NOMO-1 (cell line): Measurements from ENCODE around the gene KIR3DL1.
"Not testable (repeated sequence)": the region's sequence is repeated elsewhere in the genome, so short reads cannot be mapped to it uniquely, and the experiment has no call there.

Source experiments
- DNase-seq, 2 experiments: peaks; one replicate each; lab custom pipeline; 2025; ENCODE audit not compliant: unreplicated experiment in 2 of 2; lab: John Stamatoyannopoulos, UW

Gene KIR3DL1

DNA sequence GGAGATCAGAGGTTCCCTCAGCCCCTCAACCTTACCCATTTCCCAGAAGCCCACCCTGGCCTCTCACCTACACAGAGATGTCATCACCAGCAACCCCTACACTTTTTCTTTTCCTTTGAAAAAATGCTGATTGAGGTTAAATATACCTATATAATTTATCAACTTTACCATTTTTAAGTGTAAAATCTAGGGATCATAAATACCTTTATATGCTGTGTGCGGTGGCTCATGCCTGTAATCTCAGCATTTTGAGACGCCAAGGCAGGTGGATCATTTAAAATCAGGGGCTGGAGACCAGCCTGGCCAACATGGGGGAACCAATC is 9.8 kb upstream of the KIR3DL1 start:
- DNase-seq: no peak

DNA sequence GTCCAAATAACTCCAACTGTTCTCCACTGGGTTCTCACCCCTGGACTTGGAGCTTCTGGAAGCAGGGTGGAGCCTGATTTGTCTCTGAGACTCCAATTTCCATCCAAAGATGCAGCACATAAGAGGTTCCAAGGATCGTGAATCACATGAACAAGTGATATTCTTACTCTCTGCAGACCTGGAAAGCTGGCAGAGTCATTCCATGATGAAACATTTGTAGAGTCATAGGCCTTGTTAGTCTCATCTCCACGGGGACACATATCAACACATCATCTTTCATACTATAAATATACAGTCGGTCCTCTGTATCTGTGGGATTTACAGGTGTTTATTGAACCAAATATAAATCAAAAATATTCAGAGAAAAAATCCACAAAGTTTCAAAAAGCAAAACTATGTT is 1.7 kb upstream of the KIR3DL1 start:
- DNase-seq: not testable (repeated sequence)

DNA sequence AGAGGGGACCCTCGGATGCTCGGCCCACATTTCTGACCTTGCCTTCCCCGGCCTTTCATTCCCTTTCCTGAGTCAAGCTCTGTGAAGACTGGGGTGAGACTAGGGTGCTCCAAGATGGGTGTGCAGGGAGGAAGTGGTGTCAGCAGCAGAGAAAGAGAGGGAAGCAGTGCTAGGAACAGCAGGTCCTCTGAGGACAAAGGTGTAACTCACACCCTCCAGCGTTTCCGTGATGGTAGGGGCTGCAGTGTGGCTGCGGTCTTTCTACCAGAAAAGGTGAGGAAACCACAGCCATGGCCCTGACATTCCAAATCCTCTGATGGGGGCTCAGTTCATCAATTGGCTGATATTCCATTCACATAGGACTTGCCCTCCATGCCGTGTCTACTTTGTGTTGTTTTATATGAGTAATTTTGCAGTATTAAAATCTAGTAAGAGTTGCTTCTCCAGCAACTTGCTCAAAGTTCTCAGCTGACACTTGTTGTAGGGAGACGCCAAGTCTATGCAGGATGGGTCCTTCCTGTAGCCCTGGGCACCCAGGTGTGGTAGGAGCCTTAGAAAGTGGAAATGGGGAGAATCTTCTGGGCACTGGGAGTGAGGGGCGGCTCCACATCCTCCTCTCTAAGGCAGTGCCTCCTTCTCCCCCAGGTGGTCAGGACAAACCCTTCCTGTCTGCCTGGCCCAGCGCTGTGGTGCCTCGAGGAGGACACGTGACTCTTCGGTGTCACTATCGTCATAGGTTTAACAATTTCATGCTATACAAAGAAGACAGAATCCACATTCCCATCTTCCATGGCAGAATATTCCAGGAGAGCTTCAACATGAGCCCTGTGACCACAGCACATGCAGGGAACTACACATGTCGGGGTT is 1.6 kb downstream of the KIR3DL1 start:
- DNase-seq: no peak

DNA sequence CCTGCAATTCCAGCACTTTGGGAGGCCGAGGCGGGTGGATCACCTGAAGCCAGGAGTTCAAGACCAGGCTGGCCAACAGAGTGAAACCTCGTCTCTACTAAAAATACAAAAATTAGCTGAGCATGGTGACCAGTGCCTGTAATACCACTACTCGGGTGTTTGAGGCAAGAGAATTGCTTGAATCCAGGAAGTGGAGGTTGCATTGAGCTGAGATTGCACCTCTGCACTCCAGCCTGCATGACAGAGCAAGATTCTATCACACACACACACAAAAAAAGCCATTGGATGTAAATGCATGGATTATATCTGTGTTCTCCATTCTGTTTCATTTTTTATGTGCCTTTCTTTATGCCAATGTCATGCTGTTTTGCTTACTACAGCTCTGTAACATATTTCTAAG is 8.1 kb downstream of the KIR3DL1 start:
- DNase-seq: not testable (repeated sequence)

DNA sequence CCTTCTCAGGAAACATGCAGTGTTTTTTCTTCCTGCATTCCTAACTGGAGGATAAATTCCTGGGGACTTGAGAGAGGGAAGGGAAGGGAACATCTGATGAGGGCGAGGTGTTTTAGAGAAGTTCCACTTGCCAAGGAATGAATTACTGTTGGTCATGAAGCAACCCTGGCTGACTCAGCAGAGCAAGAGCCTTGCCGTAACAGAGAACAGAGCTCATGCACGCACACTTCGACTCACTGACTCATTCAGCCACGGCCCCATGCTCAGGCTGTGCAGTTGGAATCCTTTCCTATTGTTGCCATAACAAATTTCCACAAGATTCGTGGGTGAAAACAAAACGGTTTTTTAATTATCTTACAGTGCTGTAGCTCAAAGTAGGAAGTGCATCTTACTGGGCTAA is 9.1 kb downstream of the KIR3DL1 start:
- DNase-seq: peak in 1 of 2 experiments; percentile 25

DNA sequence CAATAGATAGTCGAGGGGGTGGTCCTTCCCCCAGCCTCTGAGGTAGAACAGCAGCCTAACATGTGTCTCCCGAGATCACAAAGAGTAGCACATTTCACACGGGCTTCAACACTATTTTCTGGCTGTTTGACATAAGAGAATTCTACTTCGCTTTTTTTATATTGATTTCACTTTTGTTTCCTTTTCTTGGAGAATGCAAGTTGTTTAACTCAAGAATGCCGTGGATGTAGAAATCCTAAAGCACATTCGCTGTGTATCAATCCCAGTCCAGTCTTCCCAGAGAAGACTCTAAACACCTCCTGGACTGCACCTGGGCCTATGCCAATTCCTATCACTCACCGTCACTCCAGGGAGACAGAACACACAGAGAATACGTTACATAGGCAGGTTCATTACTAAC is 11.8 kb downstream of the KIR3DL1 start:
- not testable (repeated sequence) for DNase-seq

DNA sequence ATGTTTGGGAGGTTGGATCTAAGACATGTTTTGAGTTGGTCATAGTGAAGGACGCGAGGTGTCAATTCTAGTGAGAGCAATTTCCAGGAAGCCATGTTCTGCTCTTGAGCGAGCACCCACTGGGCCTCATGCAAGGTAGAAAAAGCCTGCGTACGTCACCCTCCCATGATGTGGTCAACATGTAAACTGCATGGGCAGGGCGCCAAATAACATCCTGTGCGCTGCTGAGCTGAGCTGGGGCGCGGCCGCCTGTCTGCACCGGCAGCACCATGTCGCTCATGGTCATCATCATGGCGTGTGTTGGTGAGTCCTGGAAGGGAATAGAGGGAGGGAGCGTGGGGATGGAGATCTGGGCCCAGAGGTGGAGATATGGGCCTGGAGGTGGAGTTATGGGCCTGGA is 16.2 kb downstream of the KIR3DL1 start, which contains the start of gene KIR2DS4:
KIR2DS4 (plus strand) TSS at position 181 of the 400 bp plus-strand sequence.
- DNase-seq: not testable (repeated sequence)

DNA sequence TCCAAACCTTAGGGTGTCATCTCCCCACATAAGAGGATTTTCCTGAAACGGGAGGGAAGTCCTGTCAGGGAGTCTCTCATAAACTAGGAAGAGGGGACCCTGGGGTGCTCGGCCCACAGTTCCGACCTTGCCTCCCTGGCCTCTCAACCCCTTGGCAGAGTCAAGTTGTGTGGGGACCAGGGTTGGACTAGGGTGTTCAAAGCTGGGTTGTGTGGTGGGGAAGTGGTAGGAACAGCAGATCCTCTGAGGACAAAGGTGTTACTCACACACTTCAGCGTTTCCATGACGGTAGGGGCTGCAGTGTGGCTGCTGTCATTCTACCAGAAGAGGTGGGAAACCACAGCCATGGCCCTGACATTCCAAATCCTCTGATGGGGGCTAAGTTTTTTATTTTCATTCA is 18.9 kb downstream of the KIR3DL1 start:
- not testable (repeated sequence) for DNase-seq

DNA sequence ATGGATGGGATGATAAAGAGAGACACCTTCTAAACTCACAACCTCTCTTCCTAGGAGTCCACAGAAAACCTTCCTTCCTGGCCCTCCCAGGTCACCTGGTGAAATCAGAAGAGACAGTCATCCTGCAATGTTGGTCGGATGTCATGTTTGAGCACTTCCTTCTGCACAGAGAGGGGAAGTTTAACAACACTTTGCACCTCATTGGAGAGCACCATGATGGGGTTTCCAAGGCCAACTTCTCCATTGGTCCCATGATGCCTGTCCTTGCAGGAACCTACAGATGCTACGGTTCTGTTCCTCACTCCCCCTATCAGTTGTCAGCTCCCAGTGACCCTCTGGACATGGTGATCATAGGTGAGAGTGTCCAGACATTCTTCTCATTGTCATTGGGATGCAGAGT is 21.3 kb downstream of the KIR3DL1 start:
- not testable (repeated sequence) for DNase-seq

DNA sequence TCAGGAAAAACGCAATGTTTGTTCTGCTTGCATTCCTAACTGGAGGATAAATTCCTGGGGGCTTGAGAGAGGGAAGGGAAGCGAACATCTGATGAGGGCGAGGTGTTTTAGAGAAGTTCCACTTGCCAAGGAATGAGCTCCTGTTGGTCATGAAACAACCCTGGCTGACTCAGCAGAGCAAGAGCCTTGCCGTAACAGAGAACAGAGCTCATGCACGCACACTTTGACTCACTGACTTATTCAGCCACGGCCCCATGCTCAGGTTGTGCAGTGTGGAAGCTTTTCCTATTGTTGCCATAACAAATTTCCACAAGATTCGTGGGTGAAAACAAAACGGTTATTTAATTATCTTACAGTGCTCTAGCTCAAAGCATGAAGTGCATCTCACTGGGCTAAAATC is 26.9 kb downstream of the KIR3DL1 start:
- not testable (repeated sequence) for DNase-seq

DNA sequence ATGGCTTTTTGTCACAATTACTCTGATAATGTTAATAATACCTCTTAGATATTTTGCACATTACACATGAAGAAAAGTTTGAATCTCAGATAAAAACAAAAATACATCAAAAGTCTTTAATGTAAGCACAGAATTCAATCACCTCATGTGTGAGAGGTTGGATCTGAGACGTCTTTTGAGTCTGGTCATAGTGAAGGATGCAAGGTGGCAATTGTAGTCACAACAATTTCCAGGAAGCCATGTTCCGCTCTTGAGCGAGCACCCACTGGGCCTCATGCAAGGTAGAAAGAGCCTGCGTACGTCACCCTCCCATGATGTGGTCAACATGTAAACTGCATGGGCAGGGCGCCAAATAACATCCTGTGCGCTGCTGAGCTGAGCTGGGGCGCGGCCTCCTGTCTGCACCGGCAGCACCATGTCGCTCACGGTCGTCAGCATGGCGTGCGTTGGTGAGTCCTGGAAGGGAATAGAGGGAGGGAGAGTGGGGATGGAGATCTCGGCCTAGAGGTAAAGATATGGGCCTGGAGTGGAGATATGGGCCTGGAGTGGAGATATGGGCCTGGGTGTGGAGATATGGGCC is 33.9 kb downstream of the KIR3DL1 start, which contains the start of gene KIR3DL2:
KIR3DL2 (plus strand) TSS at position 383 of the 580 bp plus-strand sequence; CDS start at position 416, 33 bp downstream.
- not testable (repeated sequence) for DNase-seq

DNA sequence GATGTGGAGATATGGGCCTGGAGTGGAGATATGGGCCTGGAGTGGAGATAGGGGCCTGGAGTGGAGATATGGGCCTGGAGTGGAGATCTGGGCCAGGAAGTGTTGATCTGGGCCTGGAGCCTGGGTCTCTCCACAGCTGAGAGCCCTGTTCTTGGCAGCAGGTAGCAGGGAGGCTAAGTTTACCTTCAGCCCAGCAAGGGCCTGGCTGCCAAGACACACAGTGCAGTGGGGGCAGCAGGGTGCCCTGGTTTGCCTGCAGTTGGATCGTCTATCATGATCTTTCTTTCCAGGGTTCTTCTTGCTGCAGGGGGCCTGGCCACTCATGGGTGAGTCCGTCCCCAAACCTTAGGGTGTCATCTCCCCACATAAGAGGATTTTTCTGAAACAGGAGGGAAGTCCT is 34.7 kb downstream of the KIR3DL1 start:
- DNase-seq: no peak

DNA sequence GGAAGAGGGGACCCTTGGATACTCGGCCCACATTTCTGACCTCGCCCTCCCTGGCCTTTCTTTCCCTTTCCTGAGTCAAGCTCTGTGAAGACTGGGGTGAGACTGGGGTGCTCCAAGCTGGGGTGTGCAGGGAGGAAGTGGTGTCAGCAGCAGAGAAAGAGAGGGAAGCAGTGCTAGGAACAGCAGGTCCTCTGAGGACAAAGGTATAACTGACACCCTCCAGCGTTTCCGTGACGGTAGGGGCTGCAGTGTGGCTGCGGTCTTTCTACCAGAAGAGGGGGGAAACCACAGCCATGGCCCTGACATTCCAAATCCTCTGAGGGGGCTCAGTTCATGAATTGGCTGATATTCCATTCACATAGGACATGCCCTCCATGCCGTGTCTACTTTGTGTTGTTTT is 35.1 kb downstream of the KIR3DL1 start:
- no peak for DNase-seq

DNA sequence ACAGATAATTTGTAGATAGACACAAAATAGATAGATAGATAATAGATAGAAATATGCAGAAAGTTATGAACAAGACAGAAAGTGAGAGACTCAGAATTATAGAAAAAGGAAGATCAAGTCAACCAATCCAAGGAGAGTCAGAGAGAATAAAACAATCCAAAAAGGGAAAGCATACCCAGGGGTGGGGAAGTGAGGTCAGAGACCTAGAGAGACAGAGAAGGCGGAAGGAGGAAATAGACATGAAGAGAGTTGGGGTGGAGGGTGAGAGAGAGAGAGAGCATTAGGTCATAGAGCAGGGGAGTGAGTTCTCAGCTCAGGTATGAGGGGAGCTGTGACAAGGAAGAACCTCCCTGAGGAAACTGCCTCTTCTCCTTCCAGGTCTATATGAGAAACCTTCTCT is 39.0 kb downstream of the KIR3DL1 start:
- DNase-seq: peak; percentile 33 to 43

DNA sequence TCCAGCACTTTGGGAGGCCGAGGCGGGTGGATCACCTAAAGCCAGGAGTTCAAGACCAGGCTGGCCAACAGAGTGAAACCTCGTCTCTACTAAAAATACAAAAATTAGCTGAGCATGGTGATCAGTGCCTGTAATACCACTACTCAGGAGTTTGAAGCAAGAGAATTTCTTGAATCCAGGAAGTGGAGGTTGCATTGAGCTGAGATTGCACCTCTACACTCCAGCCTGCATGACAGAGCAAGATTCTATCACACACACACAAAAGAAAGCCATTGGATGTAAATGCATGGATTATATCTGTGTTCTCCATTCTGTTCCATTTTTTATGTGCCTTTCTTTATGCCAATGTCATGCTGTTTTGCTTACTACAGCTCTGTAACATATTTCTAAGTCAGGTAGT is 42.2 kb downstream of the KIR3DL1 start:
- DNase-seq: not testable (repeated sequence)

DNA sequence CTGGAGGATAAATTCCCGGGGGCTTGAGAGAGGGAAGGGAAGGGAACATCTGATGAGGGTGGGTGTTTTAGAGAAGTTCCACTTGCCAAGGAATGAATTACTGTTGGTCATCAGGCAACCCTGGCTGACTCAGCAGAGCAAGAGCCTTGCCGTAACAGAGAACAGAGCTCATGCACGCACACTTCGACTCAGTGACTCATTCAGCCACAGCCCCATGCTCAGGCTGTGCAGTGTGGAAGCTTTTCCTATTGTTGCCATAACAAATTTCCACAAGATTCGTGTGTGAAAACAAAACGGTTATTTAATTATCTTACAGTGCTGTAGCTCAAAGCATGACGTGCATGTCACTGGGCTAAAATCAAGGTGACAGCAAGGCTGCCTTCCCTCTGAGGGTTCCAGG is 43.2 kb downstream of the KIR3DL1 start:
- DNase-seq: peak; percentile 23 to 66

DNA sequence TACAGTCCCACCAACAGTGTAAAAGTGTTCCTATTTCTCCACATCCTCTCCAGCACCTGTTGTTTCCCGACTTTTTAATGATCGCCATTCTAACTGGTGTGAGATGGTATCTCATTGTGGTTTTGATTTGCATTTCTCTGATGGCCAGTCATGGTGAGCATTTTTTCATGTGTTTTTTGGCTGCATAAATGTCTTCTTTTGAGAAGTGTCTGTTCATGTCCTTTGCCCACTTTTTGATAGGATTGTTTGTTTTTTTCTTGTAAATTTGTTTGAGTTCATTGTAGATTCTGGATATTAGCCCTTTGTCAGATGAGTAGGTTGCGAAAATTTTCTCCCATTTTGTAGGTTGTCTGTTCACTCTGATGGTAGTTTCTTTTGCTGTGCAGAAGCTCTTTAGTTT is 47.2 kb downstream of the KIR3DL1 start:
- DNase-seq: not testable (repeated sequence)

DNA sequence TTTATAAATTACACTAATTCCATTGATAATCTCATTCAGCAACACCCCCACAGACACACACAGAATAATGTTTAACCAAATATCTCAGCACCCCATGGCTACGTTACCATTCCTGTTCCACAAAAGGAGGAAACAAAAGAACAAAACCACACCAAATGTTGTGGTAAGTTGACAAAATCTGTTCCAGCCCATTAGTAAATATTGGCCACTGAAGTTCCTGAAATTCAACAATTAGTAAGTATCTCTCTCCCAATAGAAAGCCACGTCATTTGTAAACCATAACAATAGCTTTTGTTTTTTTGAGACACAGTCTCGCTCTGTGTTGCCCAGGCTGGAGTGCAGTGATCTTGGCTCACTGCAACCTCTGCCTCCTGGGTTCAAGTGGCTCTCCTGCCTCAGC is 55.4 kb downstream of the KIR3DL1 start:
- peak in 1 of 2 experiments; percentile 57 for DNase-seq

DNA sequence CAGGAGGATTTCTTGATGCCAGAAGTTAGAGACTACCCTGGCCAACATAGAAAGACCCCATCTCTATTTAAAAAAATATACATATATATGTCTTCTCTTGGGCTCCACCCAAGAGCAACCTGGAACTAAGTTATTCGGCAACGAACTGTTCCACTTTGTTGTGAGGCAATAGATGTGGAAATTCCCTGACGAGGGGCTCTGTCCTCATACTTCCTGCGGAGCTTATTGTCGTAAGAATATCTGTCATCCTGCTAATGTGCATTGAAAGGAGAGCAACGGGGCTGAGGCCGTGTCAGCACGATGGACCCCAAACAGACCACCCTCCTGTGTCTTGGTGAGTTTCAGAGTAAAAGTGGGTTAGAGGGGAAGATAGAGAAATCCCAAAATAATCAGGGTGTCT is 57.7 kb downstream of the KIR3DL1 start, which contains the start of gene FCAR:
FCAR (plus strand) TSS at position 246 of the 400 bp plus-strand sequence; CDS start at position 301, 55 bp downstream.
- DNase-seq: peak; percentile 83 to 89

DNA sequence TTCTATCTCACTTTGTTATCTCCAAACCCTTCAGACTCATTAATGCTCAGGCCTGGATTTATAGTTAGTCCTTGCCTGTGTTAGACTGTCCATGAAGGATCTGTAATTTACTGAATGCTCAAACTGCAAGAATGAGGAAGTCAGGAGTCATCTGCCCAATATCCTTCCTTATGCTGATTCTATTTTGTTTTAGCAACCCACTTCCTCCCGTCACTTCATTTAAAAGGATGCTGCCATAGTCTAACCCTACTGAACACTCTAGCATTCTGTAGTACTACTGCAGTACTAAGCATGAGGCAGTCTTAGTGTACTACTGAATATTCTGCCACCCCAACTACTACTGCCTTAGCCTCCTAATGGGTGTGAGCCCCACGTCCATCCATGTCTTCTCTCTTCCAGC is 59.2 kb downstream of the KIR3DL1 start:
- DNase-seq: peak; percentile 64 to 89

DNA sequence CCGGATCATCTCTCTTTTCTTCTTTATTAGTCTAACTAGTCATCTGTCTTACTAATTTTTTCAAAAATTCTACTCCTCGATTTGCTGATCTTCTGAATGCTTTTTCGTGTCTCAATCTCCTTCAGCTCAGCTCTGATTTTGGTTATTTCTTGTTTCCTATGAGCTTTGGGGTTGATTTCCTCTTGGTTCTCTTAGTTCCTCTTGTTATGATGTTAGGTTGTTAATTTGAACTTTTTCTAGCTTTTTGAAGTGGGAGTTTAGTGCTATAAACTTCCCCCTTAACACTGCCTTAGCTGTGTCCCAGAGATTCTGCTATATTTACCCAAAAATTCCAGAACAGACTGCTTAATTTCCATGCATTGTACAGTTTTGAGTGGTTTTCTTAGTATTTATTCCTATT is 61.2 kb downstream of the KIR3DL1 start:
- DNase-seq: peak in 1 of 2 experiments; percentile 12
